GM19328 (cell line): ENCODE measurements around the gene AFAP1L2.

ENCODE experiments used
- ATAC-seq: cut with Tn5 transposase; IDR thresholded peaks from one replicate; pipeline ENCODE4 v1.9.1; 2021; ENCODE audit warnings: mild to moderate bottlenecking, moderate library complexity; ENCODE audit not compliant: unreplicated experiment

Gene AFAP1L2

GRCh38 chr10:114295393-114295792 is 108.9 kb downstream of the AFAP1L2 start:
- no peak for ATAC-seq

- no peak for ATAC-seq
These were observed 109.8 kb downstream of the AFAP1L2 start for GRCh38 chr10:114294549-114294948.

- ATAC-seq: no peak
These were observed 111.2 kb downstream of the AFAP1L2 start for GRCh38 chr10:114293075-114293474.

- no peak for ATAC-seq
These were observed 112.8 kb downstream of the AFAP1L2 start for GRCh38 chr10:114291516-114291915.

- no peak for ATAC-seq
These were observed 113.2 kb downstream of the AFAP1L2 start for GRCh38 chr10:114291076-114291475.

- ATAC-seq: no peak
These were observed 114.3 kb downstream of the AFAP1L2 start for GRCh38 chr10:114290038-114290437.

- ATAC-seq: no peak
These were observed 115.2 kb downstream of the AFAP1L2 start for GRCh38 chr10:114289096-114289436.

- no peak for ATAC-seq
These were observed 115.7 kb downstream of the AFAP1L2 start for GRCh38 chr10:114288424-114289095.

- no peak for ATAC-seq
These were observed 117.4 kb downstream of the AFAP1L2 start for GRCh38 chr10:114286921-114287320.

GRCh38 chr10:114285961-114286441 is 118.3 kb downstream of the AFAP1L2 start:
- no peak for ATAC-seq

- no peak for ATAC-seq
These were observed 119.8 kb downstream of the AFAP1L2 start for GRCh38 chr10:114284346-114285071.

GRCh38 chr10:114283535-114284234 is 120.6 kb downstream of the AFAP1L2 start:
- no peak for ATAC-seq

GRCh38 chr10:114283091-114283490 is 121.2 kb downstream of the AFAP1L2 start:
- ATAC-seq: no peak

GRCh38 chr10:114282526-114282925 is 121.8 kb downstream of the AFAP1L2 start:
- no peak for ATAC-seq

GRCh38 chr10:114281461-114281860 is 122.8 kb downstream of the AFAP1L2 start:
- ATAC-seq: no peak

- no peak for ATAC-seq
These were observed 123.3 kb downstream of the AFAP1L2 start for GRCh38 chr10:114281006-114281405.

- no peak for ATAC-seq
These were observed 124.2 kb downstream of the AFAP1L2 start for GRCh38 chr10:114279901-114280644.

GRCh38 chr10:114279289-114279688 is 125.0 kb downstream of the AFAP1L2 start:
- ATAC-seq: no peak

GRCh38 chr10:114278884-114279191 is 125.5 kb downstream of the AFAP1L2 start:
- no peak for ATAC-seq

GRCh38 chr10:114278140-114278883 is 126.0 kb downstream of the AFAP1L2 start:
- ATAC-seq: no peak

GRCh38 chr10:114276671-114277070 is 127.6 kb downstream of the AFAP1L2 start:
- no peak for ATAC-seq
